ENCODE measurements around the gene TRPM1.

The TRPM1 gene

GRCh38 chr15:31016446-31016915, 85.0 kb downstream of the TRPM1 start:
- DNase-seq (ENCODE audit: low spot score), result no peak

DNA sequence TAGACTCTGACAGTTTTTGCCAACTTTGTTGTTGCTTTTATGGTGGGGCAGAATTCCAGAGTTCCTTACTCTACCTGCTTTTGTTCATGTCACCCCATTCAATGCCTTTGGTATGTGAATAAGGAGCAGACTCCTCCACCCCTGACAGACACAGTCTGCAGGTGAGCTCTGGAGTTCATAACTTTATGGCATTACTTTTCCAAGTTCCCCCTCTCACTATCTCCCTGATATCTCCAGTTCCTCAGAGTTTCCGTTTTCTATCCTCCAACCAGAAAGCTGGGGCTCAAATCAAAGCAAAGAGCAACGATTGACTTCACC, 87.0 kb downstream of the TRPM1 start:
- no peak for DNase-seq (ENCODE audit: low spot score)

- no peak for DNase-seq (ENCODE audit: low spot score)
Measured at GRCh38 chr15:31013863-31014607, 87.5 kb downstream of the TRPM1 start.

GRCh38 chr15:31012455-31012854, 89.1 kb downstream of the TRPM1 start:
- DNase-seq (ENCODE audit: low spot score), result no peak

GRCh38 chr15:31010036-31010435, 91.5 kb downstream of the TRPM1 start:
- no peak for DNase-seq (ENCODE audit: low spot score)

- DNase-seq (ENCODE audit: low spot score), result no peak
Measured at GRCh38 chr15:31005660-31006059, 95.9 kb downstream of the TRPM1 start.

DNA sequence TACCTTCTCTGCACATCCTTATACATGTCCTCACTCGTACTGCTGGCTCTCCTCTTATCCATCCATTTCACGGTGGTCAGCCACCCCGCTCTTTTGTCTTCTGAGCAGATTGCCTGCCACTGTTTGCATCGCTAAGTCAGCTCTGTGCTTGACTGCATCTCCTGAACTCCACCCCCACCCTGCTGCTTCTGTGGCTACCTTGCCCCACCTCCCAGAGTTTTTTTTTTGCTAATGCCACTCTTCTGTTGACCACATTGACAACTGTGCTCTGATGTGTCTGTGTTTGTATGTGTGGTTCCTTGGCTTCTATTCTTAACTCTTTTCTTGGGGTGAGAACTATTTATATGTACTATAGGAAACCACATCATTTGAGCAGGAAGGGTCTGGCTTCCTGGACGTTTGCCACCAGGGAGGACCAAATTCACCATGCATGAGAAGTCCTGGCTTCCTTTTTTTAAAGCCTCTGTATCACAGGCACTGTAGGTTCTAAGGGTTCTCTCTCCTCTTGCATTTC, 97.2 kb downstream of the TRPM1 start:
- DNase-seq (ENCODE audit: low spot score), result no peak

- no peak for DNase-seq (ENCODE audit: low spot score)
Measured at GRCh38 chr15:31001702-31002101, 99.8 kb downstream of the TRPM1 start.

DNA sequence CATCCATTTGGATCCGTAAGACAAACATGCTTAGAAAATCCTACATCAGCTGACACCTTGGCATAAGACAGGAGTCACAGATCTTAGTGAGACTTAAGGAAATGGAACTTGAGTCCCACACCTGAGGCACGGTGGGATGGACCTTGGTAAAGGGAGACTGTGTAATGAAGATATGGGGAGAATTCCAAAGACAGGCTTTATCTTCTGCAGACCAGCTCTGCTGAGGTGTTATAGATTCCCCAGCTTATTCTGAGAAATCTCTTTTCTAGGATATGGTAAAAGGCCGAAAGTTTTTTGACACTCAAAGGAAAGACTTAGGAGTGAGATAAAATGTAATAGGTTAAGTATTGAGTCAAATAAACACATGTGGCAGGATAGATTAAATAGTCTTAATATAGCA, 101.8 kb downstream of the TRPM1 start:
- DNase-seq (ENCODE audit: low spot score), result no peak

GRCh38 chr15:30997270-30997669, 104.3 kb downstream of the TRPM1 start:
- no peak for DNase-seq (ENCODE audit: low spot score)

DNA sequence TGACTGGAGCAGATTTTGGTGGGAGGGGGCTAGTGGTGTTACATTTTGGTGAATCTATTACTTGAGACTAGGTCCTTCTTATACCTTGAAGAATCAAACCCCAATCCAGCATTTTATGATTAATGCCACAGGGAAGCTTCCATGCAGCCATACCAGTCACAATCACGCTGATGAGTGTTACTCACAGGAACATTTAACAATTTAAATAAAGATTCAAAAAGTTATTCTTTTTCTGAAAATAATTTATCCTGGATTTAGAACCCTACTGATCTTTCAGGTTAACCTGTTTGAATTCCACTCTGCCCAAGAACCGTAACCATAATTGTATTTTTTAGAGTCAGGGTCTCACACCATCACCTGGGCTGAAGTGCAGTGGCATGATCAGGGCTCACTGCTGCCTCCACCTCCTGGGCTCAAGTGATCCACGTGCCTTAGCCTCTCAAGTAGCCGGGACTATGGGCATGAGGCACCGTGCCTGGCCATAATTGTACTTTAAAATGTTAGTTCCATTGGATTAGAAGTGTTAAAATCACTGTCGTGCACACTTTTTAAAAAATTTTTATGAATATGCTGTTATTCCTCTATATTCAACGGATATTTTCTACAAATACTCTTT, 109.2 kb downstream of the TRPM1 start:
- DNase-seq (ENCODE audit: low spot score), result no peak

GRCh38 chr15:30991255-30992235, 110.0 kb downstream of the TRPM1 start, which contains the start of gene MTMR10:
TSS of gene MTMR10 (minus strand) at chr15:30991628. CDS start at chr15:30991506, 122 bp downstream.
- peak; percentile 71 for DNase-seq (ENCODE audit: low spot score)

DNA sequence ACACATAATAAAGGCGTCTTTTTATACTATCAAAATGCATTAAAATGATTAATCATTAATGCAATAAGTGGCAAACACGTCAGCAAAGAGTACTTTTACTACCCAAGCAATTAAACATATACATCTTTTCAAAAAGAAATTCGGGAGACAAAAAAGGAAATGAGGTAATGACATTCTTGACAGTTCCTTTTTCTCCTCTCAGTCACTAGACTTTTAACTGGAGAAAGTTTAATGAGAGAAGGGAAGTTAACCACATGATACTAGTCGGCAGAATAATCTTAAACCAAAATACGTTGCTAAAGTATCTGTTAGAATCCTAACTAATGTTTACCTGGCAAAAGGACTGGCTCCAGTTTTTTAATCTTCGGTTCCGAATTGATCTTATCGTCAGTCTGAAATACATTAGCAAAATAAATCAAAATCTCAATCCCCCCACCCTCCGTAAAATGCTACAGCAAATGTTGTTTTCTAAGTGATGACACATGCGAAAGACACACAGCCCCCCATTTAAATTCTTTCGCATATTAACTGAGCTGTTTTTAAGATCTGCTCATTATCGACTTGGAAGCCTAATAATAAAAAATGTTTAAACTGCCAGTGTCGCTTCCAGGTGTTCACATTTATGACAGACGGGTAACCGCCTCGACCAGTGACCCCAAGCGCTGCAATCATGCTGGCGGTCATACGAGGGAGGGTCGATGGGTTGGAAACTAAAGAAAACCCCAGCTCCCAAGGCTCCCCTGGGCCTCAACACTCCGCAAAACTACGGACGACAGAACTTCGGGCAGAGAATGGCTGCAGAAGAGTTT, 110.9 kb downstream of the TRPM1 start:
- DNase-seq (ENCODE audit: low spot score), result peak; percentile 8

GRCh38 chr15:30990036-30990435, 111.5 kb downstream of the TRPM1 start:
- DNase-seq (ENCODE audit: low spot score), result no peak

GRCh38 chr15:30985081-30985531, 116.4 kb downstream of the TRPM1 start:
- DNase-seq (ENCODE audit: low spot score), result no peak

GRCh38 chr15:30984542-30984941, 117.0 kb downstream of the TRPM1 start:
- no peak for DNase-seq (ENCODE audit: low spot score)

GRCh38 chr15:30984118-30984517, 117.4 kb downstream of the TRPM1 start:
- no peak for DNase-seq (ENCODE audit: low spot score)

GRCh38 chr15:30979457-30979856, 122.1 kb downstream of the TRPM1 start:
- DNase-seq (ENCODE audit: low spot score), result no peak

- no peak for DNase-seq (ENCODE audit: low spot score)
Measured at GRCh38 chr15:30978328-30978727, 123.2 kb downstream of the TRPM1 start.

DNA sequence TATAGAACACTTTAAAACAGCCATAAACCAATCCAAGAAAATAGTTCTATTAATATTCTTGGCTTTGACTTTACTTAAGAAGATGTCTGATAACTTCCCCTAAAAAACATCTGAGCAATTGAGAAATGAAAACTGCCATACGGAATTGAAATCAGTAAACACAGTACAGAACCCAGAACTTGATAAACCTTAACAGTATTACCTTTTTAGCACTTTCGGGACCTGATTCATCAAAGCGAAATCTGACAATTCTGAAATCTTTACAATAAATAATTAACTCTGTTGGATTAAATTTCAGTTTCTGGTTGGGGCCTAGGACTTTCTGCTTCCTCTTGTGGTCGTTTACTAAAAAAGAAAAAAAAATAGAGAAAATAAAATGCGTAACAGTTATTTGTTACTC, 127.4 kb downstream of the TRPM1 start:
- no peak for DNase-seq (ENCODE audit: low spot score)

- no peak for DNase-seq (ENCODE audit: low spot score)
Measured at GRCh38 chr15:30973379-30973778, 128.1 kb downstream of the TRPM1 start.
